Ovary (tissue), 9 donors: Measurements from ENCODE around the gene CFAP58. TPM values are rescaled to one million over a fixed set of nuclear protein-coding genes. Genes with fewer than 3 reads are reported as not detected.

Experiments
- DNase-seq, 5 donors: peaks; one replicate each; pipeline ENCODE4 v3.0.0-alpha.2; 2019 to 2020
- H3K27ac ChIP-seq, 2 donors: fragments of 200-600 bp; one replicate each; pipeline versions ENCODE4 v1.5.1 to v1.8.0; 2019 to 2022
- H3K27me3 ChIP-seq: fragments of 200-600 bp; one replicate; pipeline ENCODE4 v1.8.0; 2022
- H3K36me3 ChIP-seq: fragments of 200-600 bp; sonication (generic); one replicate; pipeline ENCODE4 v1.5.1; 2019
- H3K4me1 ChIP-seq: one replicate; pipeline ENCODE4 v1.8.1; 2013; ENCODE audit warnings: mild to moderate bottlenecking, moderate library complexity; ENCODE audit not compliant: insufficient read depth
- H3K4me3 ChIP-seq: fragments of 200-600 bp; sonication (generic); one replicate; pipeline ENCODE4 v1.5.1; 2017
- H3K9me3 ChIP-seq, 2 donors: fragments of 200-600 bp in 1 of 2; sonication (generic) in 1 of 2; one replicate each; pipeline versions ENCODE4 v1.5.1 to v1.8.1; 2013 to 2019; ENCODE audit warnings: mild to moderate bottlenecking in 1 of 2, moderate library complexity in 1 of 2
- EP300 ChIP-seq: sonication (generic); formaldehyde crosslinking; IDR thresholded peaks from one replicate; pipeline ENCODE4 v1.6.1; 2017; ENCODE audit warnings: antibody characterized with exemption
- POLR2A ChIP-seq: fragments of 450-650 bp; IDR thresholded peaks from one replicate; pipeline ENCODE4 v1.6.1; 2017; ENCODE audit warnings: antibody characterized with exemption, mild to moderate bottlenecking, moderate library complexity
- WGBS, 3 donors: extraction: QIAGEN DNeasy Blood & Tissue Kit in 1 of 3; methylation state at CpG; one replicate each; pipeline versions ENCODE4 v1.1.5 to v1.1.7; 2013 to 2017; 5-methylcytosine and 5-hydroxymethylcytosine counted together
- intact Hi-C, 4 donors: fragments of 100-400 bp; cut with DNase I; formaldehyde crosslinking; loops; one replicate each; pipeline versions ENCODE4 v1.11.0 to v1.15.1; 2022 to 2023
- polyA plus RNA-seq, 2 donors: library from polyadenylated mRNA; stranded (reverse); fragments of 200-250 nt in 1 of 2; fragments of 350-450 nt in 1 of 2; fragmentation: Illumina TruSeq in 1 of 2; extraction: RNeasy Lipid Tissue Mini Kit (QIAGEN cat#74804) in 1 of 2; gene quantifications; one replicate each; pipeline ENCODE4 v1.2.3, GENCODE V29; 2013 to 2014
- total RNA-seq, 7 donors: library from RNA; depleted of rRNA in 2 of 7; stranded (reverse); fragments of >200 nt in 2 of 7; fragmentation: NEBNext Ultra II Directional in 3 of 7; extraction: Animal tissue kit (Norgen Biotek cat#: 25700) in 3 of 7; gene quantifications; one replicate each; pipeline versions ENCODE4 v1.1.0 to v1.2.4, GENCODE V29; 2016 to 2023
- TF ChIP-seq, protein P1 (sequence below), 3 donors: fragments of 450-650 bp in 2 of 3; fragments of 200-600 bp in 1 of 3; IDR thresholded peaks; one replicate each; pipeline versions ENCODE4 v1.5.1 to v1.8.0; 2016 to 2022; ENCODE audit warnings: antibody characterized with exemption in 3 of 3, mild to moderate bottlenecking in 1 of 3
- donor health status: DM: no; HTN: no; CAD: no; lungs with moderate emphysema.
- donor health status: DM: no; HTN: no; CAD: no.
- donor health status: Bipolar disorder and iron deficiency.
- donor health status: DM: yes; HTN: yes; CAD: no.
- donor health status: DM: no; HTN: no; CAD: no.
- donor health status: DM: yes; HTN: yes; CAD: no.

Gene CFAP58
- total and polyA plus RNA-seq, 9 donors, result 0.17 to 7.9 (median 0.60) TPM

DNA sequence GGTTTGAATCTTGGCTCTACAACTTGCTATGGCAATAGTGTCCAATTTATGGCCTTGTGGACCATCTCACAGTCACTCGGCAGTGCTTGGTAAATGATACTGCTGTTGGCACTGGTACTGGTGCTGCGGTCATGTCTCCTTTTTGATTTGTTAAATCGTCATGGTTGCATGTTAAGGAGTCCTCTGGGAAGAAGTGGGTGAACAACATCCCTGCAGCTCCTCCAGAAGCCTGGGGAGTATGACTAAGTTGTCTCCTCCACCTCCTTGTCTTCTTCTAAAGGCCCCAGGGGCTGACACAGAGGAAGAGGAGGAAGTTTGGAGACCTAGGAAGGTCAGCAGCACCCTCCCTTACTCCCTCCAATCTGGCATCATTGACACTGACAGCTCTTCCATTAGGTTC is 23.9 kb upstream of the CFAP58 start:
- no peak for TF ChIP-seq POLR2A
- TF ChIP-seq EP300, result no peak
- TF ChIP-seq, protein P1, sequence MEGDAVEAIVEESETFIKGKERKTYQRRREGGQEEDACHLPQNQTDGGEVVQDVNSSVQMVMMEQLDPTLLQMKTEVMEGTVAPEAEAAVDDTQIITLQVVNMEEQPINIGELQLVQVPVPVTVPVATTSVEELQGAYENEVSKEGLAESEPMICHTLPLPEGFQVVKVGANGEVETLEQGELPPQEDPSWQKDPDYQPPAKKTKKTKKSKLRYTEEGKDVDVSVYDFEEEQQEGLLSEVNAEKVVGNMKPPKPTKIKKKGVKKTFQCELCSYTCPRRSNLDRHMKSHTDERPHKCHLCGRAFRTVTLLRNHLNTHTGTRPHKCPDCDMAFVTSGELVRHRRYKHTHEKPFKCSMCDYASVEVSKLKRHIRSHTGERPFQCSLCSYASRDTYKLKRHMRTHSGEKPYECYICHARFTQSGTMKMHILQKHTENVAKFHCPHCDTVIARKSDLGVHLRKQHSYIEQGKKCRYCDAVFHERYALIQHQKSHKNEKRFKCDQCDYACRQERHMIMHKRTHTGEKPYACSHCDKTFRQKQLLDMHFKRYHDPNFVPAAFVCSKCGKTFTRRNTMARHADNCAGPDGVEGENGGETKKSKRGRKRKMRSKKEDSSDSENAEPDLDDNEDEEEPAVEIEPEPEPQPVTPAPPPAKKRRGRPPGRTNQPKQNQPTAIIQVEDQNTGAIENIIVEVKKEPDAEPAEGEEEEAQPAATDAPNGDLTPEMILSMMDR (IDR thresholded peaks at IDR 0.05), result no peak
- Histone ChIP-seq H3K4me3 (no peak overlapping the region), H3K9me3 (no peaks in the 10 kb centered on the region), H3K27me3 (no peaks in the 10 kb centered on the region), H3K27ac (peak overlapping the region; percentile 76 to 86), H3K4me1 (peaks cover 53% of the 10 kb centered on the region), H3K36me3 (no peaks in the 10 kb centered on the region)
- WGBS, 3 donors, result 50 to 69% (median 56%) methylated on average over 3 of the region's 3 CpGs
- DNase-seq, result peak in 3 of 5 donors; percentile 14 to 25 (median 21)
- intact Hi-C loops, result loop anchor here in 1 of 4 donors (10.0 kb wide), 1 partner anchor 425 kb away; no protein-coding TSS in a partner anchor

- DNase-seq, result peak; percentile 71 to 82 (median 78)
- H3K9me3 ChIP-seq, result no peaks in the 10 kb centered on the region
- TF ChIP-seq, protein P1 (IDR thresholded peaks at IDR 0.05), result no peak
- TF ChIP-seq POLR2A (no peak), EP300 (no peak)
- H3K4me3 ChIP-seq, result no peak overlapping the region
- H3K27me3 ChIP-seq, result no peaks in the 10 kb centered on the region
- H3K27ac ChIP-seq, result peak overlapping the region; percentile 76 to 86
- peaks cover 53% of the 10 kb centered on the region for H3K4me1 ChIP-seq
- intact Hi-C loops, result loop anchor here in 1 of 4 donors (10.0 kb wide), 1 partner anchor 426 kb away; no protein-coding TSS in a partner anchor
- H3K36me3 ChIP-seq, result no peaks in the 10 kb centered on the region
- WGBS, 3 donors, result 8 to 14% (median 13%) methylated on average over 8 of the region's 8 CpGs
These were observed 23.2 kb upstream of the CFAP58 start for GRCh38 chr10:104330168-104331110.

- Histone ChIP-seq H3K27me3 (no peaks in the 10 kb centered on the region), H3K36me3 (no peaks in the 10 kb centered on the region), H3K9me3 (no peaks in the 10 kb centered on the region), H3K27ac (peak overlapping the region; percentile 76 to 86), H3K4me3 (no peak overlapping the region), H3K4me1 (peaks cover 52% of the 10 kb centered on the region)
- TF ChIP-seq POLR2A (no peak), EP300 (no peak)
- TF ChIP-seq, protein P1 (IDR thresholded peaks at IDR 0.05), result no peak
- peak in 3 of 5 donors; percentile 34 to 41 (median 41) for DNase-seq
- intact Hi-C loops, result loop anchor here in 1 of 4 donors (10.0 kb wide), 1 partner anchor 427 kb away; no protein-coding TSS in a partner anchor
- 17 to 20% (median 20%) methylated on average over 9 of the region's 9 CpGs for WGBS, 3 donors
These were observed 22.3 kb upstream of the CFAP58 start for GRCh38 chr10:104331208-104331838.

GRCh38 chr10:104332243-104333031 is 21.2 kb upstream of the CFAP58 start:
- peak in 3 of 5 donors; percentile 7 to 17 (median 17) for DNase-seq
- H3K4me3 ChIP-seq, result no peak overlapping the region
- H3K36me3 ChIP-seq, result no peaks in the 10 kb centered on the region
- peak overlapping the region; percentile 24 to 86 for H3K27ac ChIP-seq
- TF ChIP-seq POLR2A, result no peak
- TF ChIP-seq, protein P1 (IDR thresholded peaks at IDR 0.05), result no peak
- no peak for TF ChIP-seq EP300
- WGBS, 3 donors, result 73 to 82% (median 81%) methylated on average over 11 of the region's 11 CpGs
- no peaks in the 10 kb centered on the region for H3K9me3 ChIP-seq
- intact Hi-C loops, result loop anchor here in 1 of 4 donors (10.0 kb wide), 1 partner anchor 428 kb away; no protein-coding TSS in a partner anchor
- peaks cover 45% of the 10 kb centered on the region for H3K4me1 ChIP-seq
- H3K27me3 ChIP-seq, result no peaks in the 10 kb centered on the region
